Smooth muscle cell (in vitro differentiated cells): Measurements from ENCODE around the gene PVALEF. TPM values are rescaled to one million over a fixed set of nuclear protein-coding genes. Genes with fewer than 3 reads are reported as not detected.

Source experiments
- DNase-seq: peaks from one replicate; lab custom pipeline; 2025; ENCODE audit not compliant: unreplicated experiment; lab: John Stamatoyannopoulos, UW
- H2AFZ ChIP-seq: fragments of 200-600 bp; sonication (generic); 2 replicates; pipeline ENCODE4 v1.6.0; 2016; ENCODE audit warnings: antibody characterized with exemption, low read depth, mild to moderate bottlenecking
- H3F3A ChIP-seq: fragments of 200-600 bp; sonication (generic); 2 replicates; pipeline ENCODE4 v1.6.0; 2017; ENCODE audit warnings: antibody characterized with exemption, low read depth
- H3K27ac ChIP-seq: fragments of 200-600 bp; sonication (generic); 2 replicates; pipeline ENCODE4 v1.5.1; 2016; ENCODE audit warnings: low read depth, mild to moderate bottlenecking
- H3K27me3 ChIP-seq: fragments of 200-600 bp; sonication (generic); 2 replicates; pipeline ENCODE4 v1.6.1; 2016; ENCODE audit warnings: low read depth, mild to moderate bottlenecking
- H3K36me3 ChIP-seq: fragments of 200-600 bp; sonication (generic); 2 replicates; pipeline ENCODE4 v1.5.1; 2016; ENCODE audit warnings: low read depth
- H3K4me1 ChIP-seq: fragments of 200-600 bp; sonication (generic); 2 replicates; pipeline ENCODE4 v1.5.1; 2016; ENCODE audit warnings: low read depth
- H3K4me2 ChIP-seq: fragments of 200-600 bp; sonication (generic); 2 replicates; pipeline ENCODE4 v1.6.0; 2016; ENCODE audit warnings: mild to moderate bottlenecking
- H3K4me3 ChIP-seq: fragments of 200-600 bp; sonication (generic); 2 replicates; pipeline ENCODE4 v1.5.1; 2016; ENCODE audit warnings: mild to moderate bottlenecking
- H3K79me2 ChIP-seq: fragments of 200-600 bp; sonication (generic); 2 replicates; pipeline ENCODE4 v1.6.0; 2016; ENCODE audit warnings: low read depth, mild to moderate bottlenecking
- H3K9ac ChIP-seq: fragments of 200-600 bp; sonication (generic); 2 replicates; pipeline ENCODE4 v1.6.0; 2016; ENCODE audit warnings: low read depth
- H3K9me3 ChIP-seq: fragments of 200-600 bp; sonication (generic); replicated peaks from 2 replicates; pipeline ENCODE4 v1.5.1; 2016; ENCODE audit warnings: low read depth
- H4K20me1 ChIP-seq: fragments of 200-600 bp; sonication (generic); 2 replicates; pipeline ENCODE4 v1.6.0; 2016; ENCODE audit warnings: low read depth
- WGBS: methylation state at CpG from one replicate; pipeline ENCODE4 v1.1.7; 2016; ENCODE audit warnings: low lambda C conversion rate; 5-methylcytosine and 5-hydroxymethylcytosine counted together
- polyA plus RNA-seq: library from polyadenylated mRNA; unstranded; fragments of >200 nt; fragmentation: Nextera tagmentation; extraction: Ambion mirVana; gene quantifications from 2 replicates; pipeline ENCODE4 v1.2.1, GENCODE V29; 2016
- total RNA-seq: library from RNA; depleted of rRNA; stranded (reverse); fragments of >200 nt; gene quantifications from 2 replicates; pipeline ENCODE4 v1.2.3, GENCODE V29; 2014
- TF ChIP-seq, protein P1 (sequence below): fragments of 200-600 bp; sonication (generic); IDR thresholded peaks from 2 replicates; pipeline ENCODE4 v1.5.1; 2017; ENCODE audit warnings: borderline replicate concordance, mild to moderate bottlenecking, antibody characterized with exemption; ENCODE audit not compliant: insufficient read depth, poor library complexity, severe bottlenecking

Gene PVALEF
- total and polyA plus RNA-seq, 2 experiments from 2014 or later: not detected

GRCh38 chr17:81130385-81131361 is 34.6 kb upstream of the PVALEF start:
- Histone ChIP-seq H3K27me3 (no peaks in the 10 kb centered on the region), H3K9ac (no peak overlapping the region), H3K4me1 (no peaks in the 10 kb centered on the region), H3K36me3 (no peaks in the 10 kb centered on the region), H3K4me3 (no peak overlapping the region), H3K79me2 (no peaks in the 10 kb centered on the region), H3K4me2 (no peak overlapping the region), H3F3A (no peaks in the 10 kb centered on the region), H2AFZ (no peak overlapping the region), H4K20me1 (no peaks in the 10 kb centered on the region), H3K27ac (no peak overlapping the region), H3K9me3 (no peaks in the 10 kb centered on the region)
- TF ChIP-seq, protein P1, sequence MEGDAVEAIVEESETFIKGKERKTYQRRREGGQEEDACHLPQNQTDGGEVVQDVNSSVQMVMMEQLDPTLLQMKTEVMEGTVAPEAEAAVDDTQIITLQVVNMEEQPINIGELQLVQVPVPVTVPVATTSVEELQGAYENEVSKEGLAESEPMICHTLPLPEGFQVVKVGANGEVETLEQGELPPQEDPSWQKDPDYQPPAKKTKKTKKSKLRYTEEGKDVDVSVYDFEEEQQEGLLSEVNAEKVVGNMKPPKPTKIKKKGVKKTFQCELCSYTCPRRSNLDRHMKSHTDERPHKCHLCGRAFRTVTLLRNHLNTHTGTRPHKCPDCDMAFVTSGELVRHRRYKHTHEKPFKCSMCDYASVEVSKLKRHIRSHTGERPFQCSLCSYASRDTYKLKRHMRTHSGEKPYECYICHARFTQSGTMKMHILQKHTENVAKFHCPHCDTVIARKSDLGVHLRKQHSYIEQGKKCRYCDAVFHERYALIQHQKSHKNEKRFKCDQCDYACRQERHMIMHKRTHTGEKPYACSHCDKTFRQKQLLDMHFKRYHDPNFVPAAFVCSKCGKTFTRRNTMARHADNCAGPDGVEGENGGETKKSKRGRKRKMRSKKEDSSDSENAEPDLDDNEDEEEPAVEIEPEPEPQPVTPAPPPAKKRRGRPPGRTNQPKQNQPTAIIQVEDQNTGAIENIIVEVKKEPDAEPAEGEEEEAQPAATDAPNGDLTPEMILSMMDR: no peak
- 94% methylated on average over 38 of the region's 41 CpGs for WGBS
- DNase-seq: no peak

- H3K4me1 ChIP-seq: no peaks in the 10 kb centered on the region
- no peak overlapping the region for H2AFZ ChIP-seq
- no peak overlapping the region for H3K9ac ChIP-seq
- no peaks in the 10 kb centered on the region for H3F3A ChIP-seq
- no peaks in the 10 kb centered on the region for H3K36me3 ChIP-seq
- no peak overlapping the region for H3K4me2 ChIP-seq
- H4K20me1 ChIP-seq: no peaks in the 10 kb centered on the region
- no peak for DNase-seq
- H3K27me3 ChIP-seq: no peaks in the 10 kb centered on the region
- H3K4me3 ChIP-seq: no peak overlapping the region
- no peaks in the 10 kb centered on the region for H3K79me2 ChIP-seq
- TF ChIP-seq, protein P1: no peak
- H3K9me3 ChIP-seq: no peaks in the 10 kb centered on the region
- WGBS: 94% methylated on average over 14 of the region's 14 CpGs
- no peak overlapping the region for H3K27ac ChIP-seq
Observed at GRCh38 chr17:81131486-81132196, 33.7 kb upstream of the PVALEF start.

DNA sequence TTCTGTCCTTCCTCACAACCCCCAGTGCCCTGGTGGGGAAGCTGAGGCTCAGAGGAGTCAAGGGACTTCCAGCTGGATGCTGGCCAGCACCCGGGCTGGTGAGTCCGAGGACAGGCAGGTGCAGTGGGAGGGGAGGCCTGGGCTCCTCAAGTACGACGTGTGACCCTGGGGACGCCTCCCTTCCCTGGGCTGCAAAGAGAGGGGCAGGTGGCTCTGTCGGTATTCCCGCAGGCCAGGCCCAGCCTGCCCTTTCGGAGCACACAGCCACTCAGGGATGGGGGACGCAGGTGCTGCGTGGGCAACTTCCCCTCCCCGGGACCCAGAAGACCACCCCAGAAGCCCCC is 33.1 kb upstream of the PVALEF start:
- H3K4me1 ChIP-seq: no peaks in the 10 kb centered on the region
- no peak overlapping the region for H2AFZ ChIP-seq
- 81% methylated on average over 10 of the region's 11 CpGs for WGBS
- no peak overlapping the region for H3K9ac ChIP-seq
- H3K4me2 ChIP-seq: no peak overlapping the region
- H3K79me2 ChIP-seq: no peaks in the 10 kb centered on the region
- DNase-seq: no peak
- H3K27me3 ChIP-seq: no peaks in the 10 kb centered on the region
- TF ChIP-seq, protein P1: no peak
- no peaks in the 10 kb centered on the region for H4K20me1 ChIP-seq
- H3K27ac ChIP-seq: no peak overlapping the region
- no peaks in the 10 kb centered on the region for H3K36me3 ChIP-seq
- H3K4me3 ChIP-seq: no peak overlapping the region
- no peaks in the 10 kb centered on the region for H3K9me3 ChIP-seq
- H3F3A ChIP-seq: no peaks in the 10 kb centered on the region
